Measurements from ENCODE around the gene IGSF3.

Gene IGSF3

DNA sequence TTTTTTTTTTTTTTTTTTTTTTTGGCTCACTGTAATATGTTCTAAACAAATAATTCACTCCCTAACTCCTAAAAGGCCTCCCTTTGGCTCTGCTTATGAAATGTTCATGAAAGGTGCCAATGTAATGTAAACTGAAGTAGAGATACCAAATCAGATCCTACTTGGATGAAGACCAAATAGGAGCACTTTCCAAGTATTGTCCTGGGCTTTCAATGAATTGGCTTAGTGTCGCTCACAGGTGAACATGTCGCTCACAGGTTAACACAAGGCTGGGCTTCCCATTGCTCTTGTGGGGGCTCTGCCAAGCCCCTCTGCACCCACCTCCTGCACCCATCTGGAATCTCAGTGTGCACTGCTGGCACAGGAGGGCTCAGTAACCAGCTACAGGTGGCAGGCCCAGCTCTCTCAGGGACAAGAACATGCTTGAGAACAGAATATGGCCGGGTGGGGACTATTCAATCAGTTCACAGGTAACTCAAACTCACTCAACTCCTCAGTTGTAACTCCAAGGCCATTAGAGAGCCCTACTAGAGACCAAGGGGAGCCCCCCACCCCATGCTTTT, 86.1 kb downstream of the IGSF3 start:
- POLR2A ChIA-PET = no interaction called here
- DNase-seq (ENCODE audit: extremely low spot score) = no peak
- CTCF ChIA-PET = interaction anchor here (6.3 to 6.7 kb wide), 2 partner anchors 8 to 14 kb away, joined by 43 to 55 read pairs; no protein-coding TSS in a partner anchor
- TF ChIP-seq, protein P1, sequence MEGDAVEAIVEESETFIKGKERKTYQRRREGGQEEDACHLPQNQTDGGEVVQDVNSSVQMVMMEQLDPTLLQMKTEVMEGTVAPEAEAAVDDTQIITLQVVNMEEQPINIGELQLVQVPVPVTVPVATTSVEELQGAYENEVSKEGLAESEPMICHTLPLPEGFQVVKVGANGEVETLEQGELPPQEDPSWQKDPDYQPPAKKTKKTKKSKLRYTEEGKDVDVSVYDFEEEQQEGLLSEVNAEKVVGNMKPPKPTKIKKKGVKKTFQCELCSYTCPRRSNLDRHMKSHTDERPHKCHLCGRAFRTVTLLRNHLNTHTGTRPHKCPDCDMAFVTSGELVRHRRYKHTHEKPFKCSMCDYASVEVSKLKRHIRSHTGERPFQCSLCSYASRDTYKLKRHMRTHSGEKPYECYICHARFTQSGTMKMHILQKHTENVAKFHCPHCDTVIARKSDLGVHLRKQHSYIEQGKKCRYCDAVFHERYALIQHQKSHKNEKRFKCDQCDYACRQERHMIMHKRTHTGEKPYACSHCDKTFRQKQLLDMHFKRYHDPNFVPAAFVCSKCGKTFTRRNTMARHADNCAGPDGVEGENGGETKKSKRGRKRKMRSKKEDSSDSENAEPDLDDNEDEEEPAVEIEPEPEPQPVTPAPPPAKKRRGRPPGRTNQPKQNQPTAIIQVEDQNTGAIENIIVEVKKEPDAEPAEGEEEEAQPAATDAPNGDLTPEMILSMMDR (IDR thresholded peaks at IDR 0.05; ENCODE audit: control extremely low read depth, extremely low read depth, low read depth, missing control alignments) = no peak

DNA sequence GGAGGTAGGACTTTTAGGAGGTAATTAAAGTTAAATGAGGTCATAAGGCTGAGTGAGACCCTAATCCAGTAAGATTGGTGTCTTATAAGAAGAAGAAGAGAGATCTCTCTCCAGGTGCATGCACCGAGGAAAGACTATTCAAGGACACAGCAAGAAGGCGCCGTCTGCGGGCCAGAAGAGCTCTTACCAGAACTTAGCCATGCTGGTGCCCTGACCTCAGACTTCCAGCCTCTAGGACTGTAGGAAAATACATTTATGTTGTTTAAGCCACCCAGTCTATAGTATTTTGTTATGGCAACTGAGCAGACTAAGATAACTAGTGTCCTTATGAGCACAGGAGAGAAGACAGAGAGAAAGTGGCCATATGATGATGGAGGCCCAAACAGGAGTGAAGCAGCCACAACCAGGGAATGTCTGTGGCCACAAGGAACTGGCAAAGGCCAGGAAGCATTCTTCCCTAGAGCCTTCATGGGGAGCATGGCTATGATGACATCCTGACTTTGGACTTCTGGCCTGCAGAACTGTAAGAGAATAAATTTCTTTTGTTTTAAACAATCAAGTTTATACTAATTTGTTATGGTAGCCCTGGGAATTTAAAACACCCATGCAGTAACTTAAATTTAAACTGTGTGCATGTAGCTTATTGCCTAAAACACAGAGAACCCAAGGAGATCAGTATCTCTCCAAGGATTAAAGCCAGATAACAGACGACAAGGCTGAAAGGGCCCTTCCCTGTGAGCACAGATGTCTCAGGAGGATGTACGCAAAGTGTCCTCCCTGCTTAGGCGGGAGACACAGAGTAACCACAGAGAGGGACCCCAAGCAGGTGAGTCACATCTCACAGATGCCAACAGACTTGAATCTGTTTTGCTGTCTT, 86.8 kb downstream of the IGSF3 start:
- ChIA-PET CTCF (interaction anchor here (6.7 to 6.9 kb wide), 2 partner anchors 14 to 15 kb away, joined by 43 to 55 read pairs; no protein-coding TSS in a partner anchor), POLR2A (no interaction called here)
- TF ChIP-seq, protein P1 (IDR thresholded peaks at IDR 0.05; ENCODE audit: control extremely low read depth, extremely low read depth, low read depth, missing control alignments) = no peak
- no peak for DNase-seq (ENCODE audit: extremely low spot score)

DNA sequence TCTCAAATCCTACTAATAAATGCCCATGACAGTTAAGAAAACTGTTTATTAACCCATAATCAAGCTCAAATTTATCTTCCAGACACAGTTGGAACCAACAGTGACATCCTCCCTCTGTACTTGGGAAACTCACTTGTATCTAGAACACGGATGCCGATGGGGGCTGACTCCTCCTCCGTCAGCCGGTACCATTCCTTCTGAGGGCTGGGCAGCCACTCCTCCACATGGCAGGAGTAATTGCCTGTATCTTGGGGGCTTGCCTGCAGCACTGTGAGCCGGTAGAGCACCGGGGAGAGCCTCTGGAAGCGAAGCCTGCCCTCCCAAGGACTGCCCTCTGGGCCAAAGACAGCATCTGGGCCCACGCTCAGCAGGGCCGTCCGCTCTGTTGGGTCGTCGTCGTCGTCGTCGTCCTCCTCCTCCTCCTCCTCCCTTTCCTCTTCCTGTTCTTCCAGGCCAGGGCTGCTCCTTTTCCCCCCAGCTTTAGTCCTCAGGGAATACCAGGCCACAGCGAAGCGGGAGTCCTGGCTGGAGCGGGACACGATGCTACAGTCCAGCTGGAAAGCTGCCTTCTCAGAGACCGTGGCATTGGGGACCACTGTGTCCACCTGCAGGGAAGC, 88.2 kb downstream of the IGSF3 start:
- ChIA-PET POLR2A (no interaction called here), CTCF (interaction anchor here (6.9 kb wide), 1 partner anchor 16 kb away, joined by 55 read pairs; no protein-coding TSS in a partner anchor)
- TF ChIP-seq, protein P1 (IDR thresholded peaks at IDR 0.05; ENCODE audit: control extremely low read depth, extremely low read depth, low read depth, missing control alignments) = no peak
- DNase-seq (ENCODE audit: extremely low spot score) = no peak

DNA sequence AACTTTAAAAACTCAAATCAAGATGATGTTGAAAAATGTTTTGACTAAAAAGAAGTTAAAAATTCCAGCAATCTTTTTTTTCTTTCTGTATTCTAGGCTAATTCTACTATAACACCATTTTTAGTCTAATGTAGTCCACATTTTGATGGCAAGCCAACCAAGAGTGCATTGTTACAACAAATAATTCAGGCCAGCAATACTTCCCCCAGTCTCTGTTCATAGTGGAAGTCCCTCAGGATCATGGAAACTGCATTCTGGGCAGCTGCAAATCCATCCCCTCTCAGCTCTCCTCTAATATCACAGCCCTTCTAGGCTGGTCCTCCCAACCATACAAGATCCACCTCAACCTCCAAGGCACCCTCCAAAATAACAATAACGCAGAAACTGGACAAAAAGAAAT, 89.0 kb downstream of the IGSF3 start:
- POLR2A ChIA-PET = no interaction called here
- TF ChIP-seq, protein P1 (IDR thresholded peaks at IDR 0.05; ENCODE audit: control extremely low read depth, extremely low read depth, low read depth, missing control alignments) = no peak
- no peak for DNase-seq (ENCODE audit: extremely low spot score)
- CTCF ChIA-PET = interaction anchor here (6.9 kb wide), 1 partner anchor 17 kb away, joined by 55 read pairs; no protein-coding TSS in a partner anchor

DNA sequence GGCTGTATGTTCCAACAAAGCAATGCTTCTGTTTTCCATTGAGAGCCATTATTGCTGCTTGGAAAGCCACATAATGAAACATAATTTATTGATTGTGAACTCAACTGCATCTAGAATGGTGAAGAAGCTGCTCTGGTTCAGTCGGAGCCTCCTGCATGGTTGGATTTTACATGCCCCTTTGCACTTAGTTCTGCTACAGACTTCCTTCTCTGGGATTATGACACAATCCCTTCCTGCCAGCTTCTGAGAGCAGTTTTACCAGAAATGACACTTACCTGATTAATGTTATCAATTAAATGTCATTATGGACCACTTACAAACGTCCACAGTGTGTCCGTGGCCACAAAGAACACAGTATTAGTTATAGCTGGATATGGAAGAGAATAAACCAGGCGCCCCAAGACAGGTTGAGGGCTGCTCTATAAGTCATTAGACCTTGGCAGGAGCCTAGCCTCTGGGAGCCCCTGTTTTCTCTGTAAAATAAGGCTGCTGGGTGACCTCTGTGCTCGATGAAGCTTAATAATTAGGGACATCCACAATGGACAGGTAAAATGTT, 89.7 kb downstream of the IGSF3 start:
- POLR2A ChIA-PET = no interaction called here
- CTCF ChIA-PET = interaction anchor here (0.6 to 6.9 kb wide), 4 partner anchors 10 to 95 kb away, joined by 3 to 55 read pairs (median 4); no protein-coding TSS in a partner anchor
- TF ChIP-seq, protein P1 (IDR thresholded peaks at IDR 0.05; ENCODE audit: control extremely low read depth, extremely low read depth, low read depth, missing control alignments) = no peak
- DNase-seq (ENCODE audit: extremely low spot score) = no peak
